HepG2 (cell line): ENCODE results near the gene GPS1. TPM values are rescaled to one million over a fixed set of nuclear protein-coding genes. Genes with fewer than 3 reads are reported as not detected.

Experiments used
- BRCA1 ChIP-seq: sonication (generic); formaldehyde crosslinking; IDR thresholded peaks from 2 replicates; pipeline ENCODE4 v1.4.0; 2020; ENCODE audit warnings: missing genetic modification reagents
- CREBL2 ChIP-seq: sonication (generic); formaldehyde crosslinking; IDR thresholded peaks from 2 replicates; pipeline ENCODE4 v1.8.1; 2023; ENCODE audit warnings: missing genetic modification reagents, mild to moderate bottlenecking, borderline replicate concordance
- ELK4 ChIP-seq: sonication (generic); formaldehyde crosslinking; IDR thresholded peaks from 2 replicates; pipeline ENCODE4 v1.9.0; 2021; ENCODE audit warnings: missing genetic modification reagents, borderline replicate concordance
- FOXP4 ChIP-seq: sonication (generic); formaldehyde crosslinking; IDR thresholded peaks from 2 replicates; pipeline ENCODE4 v1.4.0; 2020; ENCODE audit warnings: missing genetic modification reagents
- KDM3A ChIP-seq: IDR thresholded peaks from 2 replicates; pipeline ENCODE4 v1.6.1; 2018; ENCODE audit warnings: low read depth, missing compliant biosample characterization
- NFYB ChIP-seq: sonication (generic); formaldehyde crosslinking; IDR thresholded peaks from 2 replicates; pipeline ENCODE4 v1.4.0; 2020; ENCODE audit warnings: missing genetic modification reagents
- PHB2 ChIP-seq: fragments of 450-650 bp; IDR thresholded peaks from 2 replicates; pipeline ENCODE4 v1.6.1; 2018; ENCODE audit not compliant: partially characterized antibody
- PPARG ChIP-seq: conservative IDR thresholded peaks from 2 replicates; pipeline ENCODE4 v1.6.1; 2016; ENCODE audit warnings: missing biosample characterization, missing genetic modification reagents
- PTBP1 ChIP-seq: fragments of 200-400 bp; formaldehyde crosslinking; IDR thresholded peaks from 2 replicates; pipeline ENCODE4 v1.6.1; 2018; ENCODE audit warnings: low read length, low read depth; ENCODE audit not compliant: poor library complexity, severe bottlenecking
- REXO4 ChIP-seq: sonication (generic); formaldehyde crosslinking; IDR thresholded peaks from 2 replicates; pipeline ENCODE4 v1.8.0; 2022; ENCODE audit warnings: missing genetic modification reagents, mild to moderate bottlenecking, borderline replicate concordance
- STAT5B ChIP-seq: sonication (generic); formaldehyde crosslinking; IDR thresholded peaks from 2 replicates; pipeline ENCODE4 v1.4.0; 2020; ENCODE audit warnings: missing genetic modification reagents
- ZBTB44 ChIP-seq: sonication (generic); formaldehyde crosslinking; IDR thresholded peaks from 2 replicates; pipeline ENCODE4 v1.4.0; 2020; ENCODE audit warnings: missing genetic modification reagents
- ZFX ChIP-seq: sonication (generic); formaldehyde crosslinking; IDR thresholded peaks from 2 replicates; pipeline ENCODE4 v1.4.0; 2020; ENCODE audit warnings: mild to moderate bottlenecking, low read depth, missing genetic modification reagents, moderate library complexity
- ZNF224 ChIP-seq: sonication (generic); formaldehyde crosslinking; IDR thresholded peaks from 2 replicates; pipeline ENCODE4 v1.5.0; 2020; ENCODE audit warnings: mild to moderate bottlenecking, missing genetic modification reagents
- polyA plus RNA-seq, 8 experiments: library from polyadenylated mRNA; depleted of rRNA in 3 of 8; stranded (reverse) in 7 of 8; unstranded in 1 of 8; fragments of >200 nt; fragmentation: Illumina TruSeq in 4 of 8; extraction: Trizol in 4 of 8; gene quantifications; 2 replicates each; pipeline versions ENCODE4 v1.2.1 to v1.2.3, GENCODE V29; 2011 to 2016; ENCODE audit warnings: low read depth in 4 of 8, missing spikeins in 1 of 8, mixed read lengths in 1 of 8; ENCODE audit not compliant: insufficient read depth in 1 of 8
- total RNA-seq, 5 experiments: library from RNA; depleted of rRNA; stranded (reverse); fragments of >200 nt; fragmentation: Illumina TruSeq; extraction: Trizol; gene quantifications; 2 replicates each; pipeline ENCODE4 v1.2.3, GENCODE V29; 2016; ENCODE audit warnings: low read depth in 1 of 5
- TF ChIP-seq, protein P1 (sequence below): sonication (generic); formaldehyde crosslinking; IDR thresholded peaks from 2 replicates; pipeline ENCODE4 v1.4.0; 2020; ENCODE audit warnings: missing genetic modification reagents

The GPS1 gene
- total and polyA plus RNA-seq, 2 of the 13 experiments (the other 11 are each of a cell fraction or from before 2014, with no cell fraction given) = 124 to 128 TPM

GRCh38 chr17:82030470-82031302 lies 21.0 kb upstream of the GPS1 start (continued):
- TF ChIP-seq, protein P1, sequence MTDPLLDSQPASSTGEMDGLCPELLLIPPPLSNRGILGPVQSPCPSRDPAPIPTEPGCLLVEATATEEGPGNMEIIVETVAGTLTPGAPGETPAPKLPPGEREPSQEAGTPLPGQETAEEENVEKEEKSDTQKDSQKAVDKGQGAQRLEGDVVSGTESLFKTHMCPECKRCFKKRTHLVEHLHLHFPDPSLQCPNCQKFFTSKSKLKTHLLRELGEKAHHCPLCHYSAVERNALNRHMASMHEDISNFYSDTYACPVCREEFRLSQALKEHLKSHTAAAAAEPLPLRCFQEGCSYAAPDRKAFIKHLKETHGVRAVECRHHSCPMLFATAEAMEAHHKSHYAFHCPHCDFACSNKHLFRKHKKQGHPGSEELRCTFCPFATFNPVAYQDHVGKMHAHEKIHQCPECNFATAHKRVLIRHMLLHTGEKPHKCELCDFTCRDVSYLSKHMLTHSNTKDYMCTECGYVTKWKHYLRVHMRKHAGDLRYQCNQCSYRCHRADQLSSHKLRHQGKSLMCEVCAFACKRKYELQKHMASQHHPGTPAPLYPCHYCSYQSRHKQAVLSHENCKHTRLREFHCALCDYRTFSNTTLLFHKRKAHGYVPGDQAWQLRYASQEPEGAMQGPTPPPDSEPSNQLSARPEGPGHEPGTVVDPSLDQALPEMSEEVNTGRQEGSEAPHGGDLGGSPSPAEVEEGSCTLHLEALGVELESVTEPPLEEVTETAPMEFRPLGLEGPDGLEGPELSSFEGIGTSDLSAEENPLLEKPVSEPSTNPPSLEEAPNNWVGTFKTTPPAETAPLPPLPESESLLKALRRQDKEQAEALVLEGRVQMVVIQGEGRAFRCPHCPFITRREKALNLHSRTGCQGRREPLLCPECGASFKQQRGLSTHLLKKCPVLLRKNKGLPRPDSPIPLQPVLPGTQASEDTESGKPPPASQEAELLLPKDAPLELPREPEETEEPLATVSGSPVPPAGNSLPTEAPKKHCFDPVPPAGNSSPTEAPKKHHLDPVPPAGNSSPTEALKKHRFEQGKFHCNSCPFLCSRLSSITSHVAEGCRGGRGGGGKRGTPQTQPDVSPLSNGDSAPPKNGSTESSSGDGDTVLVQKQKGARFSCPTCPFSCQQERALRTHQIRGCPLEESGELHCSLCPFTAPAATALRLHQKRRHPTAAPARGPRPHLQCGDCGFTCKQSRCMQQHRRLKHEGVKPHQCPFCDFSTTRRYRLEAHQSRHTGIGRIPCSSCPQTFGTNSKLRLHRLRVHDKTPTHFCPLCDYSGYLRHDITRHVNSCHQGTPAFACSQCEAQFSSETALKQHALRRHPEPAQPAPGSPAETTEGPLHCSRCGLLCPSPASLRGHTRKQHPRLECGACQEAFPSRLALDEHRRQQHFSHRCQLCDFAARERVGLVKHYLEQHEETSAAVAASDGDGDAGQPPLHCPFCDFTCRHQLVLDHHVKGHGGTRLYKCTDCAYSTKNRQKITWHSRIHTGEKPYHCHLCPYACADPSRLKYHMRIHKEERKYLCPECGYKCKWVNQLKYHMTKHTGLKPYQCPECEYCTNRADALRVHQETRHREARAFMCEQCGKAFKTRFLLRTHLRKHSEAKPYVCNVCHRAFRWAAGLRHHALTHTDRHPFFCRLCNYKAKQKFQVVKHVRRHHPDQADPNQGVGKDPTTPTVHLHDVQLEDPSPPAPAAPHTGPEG (CRISPR knock-in tag) = no peak
- no peak for TF ChIP-seq STAT5B (CRISPR knock-in tag)
- TF ChIP-seq ZBTB44 (CRISPR knock-in tag) = no peak
- no peak for TF ChIP-seq FOXP4 (CRISPR knock-in tag)
- no peak for TF ChIP-seq REXO4 (CRISPR knock-in tag)
- TF ChIP-seq NFYB (CRISPR knock-in tag) = no peak
- TF ChIP-seq PPARG (CRISPR knock-in tag) = no peak
- TF ChIP-seq BRCA1 = no peak
- no peak for TF ChIP-seq ELK4 (CRISPR knock-in tag)
- no peak for TF ChIP-seq ZNF224 (CRISPR knock-in tag)
- TF ChIP-seq PTBP1 = peak; percentile 72
- TF ChIP-seq KDM3A (CRISPR knock-in tag) = peak; percentile 62; the same call in 1 of the 2 replicates
- no peak for TF ChIP-seq PHB2
- TF ChIP-seq ZFX (CRISPR knock-in tag) = 0 out of 2 replicates have a peak, but pooled peaks have one; percentile 29
- TF ChIP-seq CREBL2 (CRISPR knock-in tag) = no peak
